Eye (tissue), 1 donor: Measurements from ENCODE around the gene ACVR2B.

Experiments
- DNase-seq: peaks from one replicate; pipeline ENCODE4 v3.0.0-alpha.2; 2015

Gene ACVR2B

DNA sequence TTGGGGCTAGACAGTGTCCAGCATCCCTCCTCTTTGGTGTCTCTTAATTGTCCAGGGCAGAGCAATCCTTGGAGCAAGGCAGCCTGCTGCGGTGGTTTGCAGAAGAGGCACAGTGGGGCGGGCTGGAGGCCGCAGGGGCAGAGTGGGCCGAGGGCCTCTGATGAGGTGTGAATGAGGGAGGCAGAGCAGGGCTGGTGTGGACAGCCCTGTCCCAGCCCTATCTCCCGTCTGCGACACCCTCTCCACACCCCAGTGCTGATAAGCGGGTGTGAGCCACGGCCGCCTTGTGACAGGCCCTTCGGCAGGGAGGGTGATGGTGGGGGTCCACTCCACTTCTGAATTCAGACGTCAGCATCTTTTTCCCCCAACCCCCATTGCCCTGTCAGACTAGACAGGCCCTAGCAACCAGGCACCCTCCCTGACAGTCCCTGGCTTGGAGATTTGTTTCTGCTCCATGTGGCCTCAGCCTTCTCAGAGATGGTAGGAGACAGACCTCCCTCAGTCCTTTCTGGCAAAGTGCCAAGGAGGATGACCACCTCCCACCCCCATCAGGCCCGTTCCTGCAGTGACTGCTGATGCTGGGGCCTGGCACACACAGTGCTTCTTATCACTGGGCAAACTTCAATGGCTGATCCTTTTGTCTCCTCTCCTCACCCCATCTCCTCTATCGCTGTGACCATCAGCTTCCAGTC is 79.7 kb downstream of the ACVR2B start:
- DNase-seq, result no peak

DNA sequence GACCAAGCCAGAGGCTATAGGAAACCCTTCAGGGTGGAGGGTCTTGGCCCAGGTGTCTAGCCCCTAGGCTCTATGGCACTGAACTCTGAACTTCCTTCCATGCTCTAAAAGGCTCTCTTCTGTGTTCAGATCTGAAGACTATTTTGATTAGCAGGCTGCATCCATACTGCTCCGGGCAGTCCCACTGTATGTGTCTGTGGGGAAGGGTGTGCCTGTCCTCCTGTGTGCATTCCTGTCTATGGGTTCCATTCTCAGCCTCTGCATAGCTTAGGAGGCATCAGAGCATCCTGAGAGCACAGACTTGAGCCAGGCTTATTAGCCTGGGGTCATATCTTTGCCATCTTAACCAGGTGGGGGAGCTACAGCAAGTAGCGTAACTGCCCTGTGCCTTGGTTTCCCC is 80.5 kb downstream of the ACVR2B start:
- DNase-seq, result no peak

DNA sequence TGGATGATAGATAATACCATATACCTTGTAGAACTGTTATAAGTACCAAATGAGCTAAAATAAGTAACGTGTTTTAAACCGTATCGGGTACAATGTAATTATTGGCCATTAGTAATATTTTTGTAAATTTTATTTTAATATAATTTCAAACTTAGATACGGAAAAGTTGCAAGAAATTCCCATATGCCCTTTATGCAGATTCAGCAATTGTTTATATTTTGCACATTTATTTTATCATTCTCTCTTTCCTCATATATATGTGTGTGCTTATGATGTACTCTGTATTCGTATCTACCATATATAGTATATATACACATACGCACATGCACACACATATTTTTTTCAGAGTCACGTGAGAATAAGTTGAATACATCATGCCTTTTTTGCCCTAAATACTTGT is 80.9 kb downstream of the ACVR2B start:
- DNase-seq, result no peak

DNA sequence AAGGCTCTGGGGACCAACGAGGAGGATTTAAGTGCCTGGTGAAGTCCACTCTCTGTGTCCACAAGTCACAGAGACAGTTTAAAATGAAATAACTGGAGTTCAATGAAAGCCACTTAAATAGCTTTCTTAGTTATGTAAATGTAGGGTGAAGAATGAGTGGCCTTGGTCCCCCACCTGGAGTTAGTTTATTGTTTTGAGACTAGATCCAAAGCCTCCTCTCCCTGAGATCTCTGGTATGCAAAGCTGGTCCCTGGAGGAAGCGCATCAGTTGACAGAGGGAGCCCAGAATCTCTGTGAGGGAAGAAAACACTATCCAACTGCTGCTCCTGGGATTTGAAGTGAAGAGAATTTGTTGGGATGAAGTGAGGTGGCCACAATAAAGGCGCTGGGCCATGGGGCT is 83.0 kb downstream of the ACVR2B start:
- DNase-seq, result no peak

DNA sequence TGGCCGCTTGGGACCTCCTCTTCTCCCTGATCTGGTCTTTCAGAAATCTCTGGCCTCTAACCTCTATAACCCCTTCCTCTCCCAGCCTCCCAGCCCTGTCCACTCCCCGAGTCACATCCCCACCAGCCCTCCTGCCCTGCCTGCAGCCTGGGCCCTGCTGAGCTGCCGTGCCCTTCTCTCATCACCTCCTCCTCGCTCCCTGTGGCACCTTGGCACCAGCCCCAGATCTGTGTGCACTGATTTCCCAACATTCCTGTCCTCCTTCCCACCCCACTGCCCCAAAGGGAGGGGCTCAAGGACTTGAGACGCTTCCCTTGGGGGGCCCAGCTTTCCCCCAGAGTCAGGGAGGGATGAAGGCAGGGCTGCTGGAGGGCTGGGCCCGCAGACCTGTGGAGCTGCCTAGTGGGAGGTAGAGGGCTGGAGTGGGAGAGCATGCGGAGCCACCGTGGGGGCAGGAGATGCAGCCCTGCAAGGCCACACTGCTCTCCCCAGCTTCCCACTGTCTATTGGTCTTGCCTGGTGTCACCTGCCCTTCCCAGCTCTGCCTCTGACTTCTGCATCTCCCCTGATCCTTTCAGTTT is 85.2 kb downstream of the ACVR2B start:
- DNase-seq, result no peak

DNA sequence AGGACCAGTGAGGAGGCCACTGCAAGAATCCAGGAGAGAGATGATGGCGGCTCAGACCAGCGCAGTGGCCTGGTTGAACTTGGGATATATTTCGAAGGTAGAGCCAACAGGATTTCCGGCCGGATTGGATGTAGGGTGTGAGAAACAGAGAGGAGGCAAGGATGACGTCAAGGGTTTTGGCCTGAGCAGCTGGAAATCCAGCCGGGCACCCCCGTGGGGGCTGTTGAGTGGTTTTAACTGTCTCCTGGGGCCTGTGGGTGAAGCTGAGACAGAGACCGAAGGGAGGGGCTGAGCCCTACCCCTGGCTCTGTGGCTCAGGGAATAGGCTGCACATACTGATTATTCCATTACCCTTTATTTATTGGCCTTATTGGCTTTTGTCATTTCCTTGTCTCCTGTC is 88.1 kb downstream of the ACVR2B start:
- peak; percentile 18 for DNase-seq
